ENCODE results near the gene TOX2. TPM values are rescaled to one million over a fixed set of nuclear protein-coding genes. Genes with fewer than 3 reads are reported as not detected.

The TOX2 gene
- total RNA-seq, 1 experiment from 2014 or later: 85.4 TPM

GRCh38 chr20:44068316-44069201 lies 153.9 kb downstream of the TOX2 start:
- ChIA-PET POLR2A (no interaction called here), CTCF (interaction anchor here (0.7 kb wide), 1 partner anchor 319 kb away, joined by 6 read pairs; no protein-coding TSS in a partner anchor)
- H3K27ac ChIP-seq (ENCODE audit: low read length): no peak overlapping the region
- TF ChIP-seq CTCF (IDR thresholded peaks at IDR 0.05) (no peak), REST (IDR thresholded peaks at IDR 0.05; ENCODE audit: insufficient read depth in 1 of 2, low read depth in 2 of 2, low read length in 1 of 2) (no peak), POLR2AphosphoS5 (IDR thresholded peaks at IDR 0.05; ENCODE audit: low read depth, low read length) (no peak), SIN3A (IDR thresholded peaks at IDR 0.05; ENCODE audit: borderline replicate concordance, insufficient read depth, low read depth, low read length) (no peak), TCF7L2 (IDR thresholded peaks at IDR 0.05; ENCODE audit: low read depth, low read length) (no peak)
- no peak overlapping the region for H3K4me3 ChIP-seq (ENCODE audit: low read depth in 2 of 2, low read length in 2 of 2)
- H3K27me3 ChIP-seq (ENCODE audit: control insufficient read depth, insufficient read depth, low read length): no peaks in the 10 kb centered on the region
- DNase-seq (ENCODE audit: low read depth, low spot score) (no peak), ATAC-seq (no peak)
- intact Hi-C loops (cut with micrococcal nuclease; ENCODE audit: unreplicated experiment): no loop called here
- peaks cover 2% of the 10 kb centered on the region for H3K4me1 ChIP-seq (ENCODE audit: control insufficient read depth, insufficient read depth, low read length)
- BruUV-seq (replicated peaks): no TSS peak
- H3K36me3 ChIP-seq (ENCODE audit: control insufficient read depth, insufficient read depth, low read length): no peaks in the 10 kb centered on the region
- no peaks in the 10 kb centered on the region for H3K9me3 ChIP-seq (ENCODE audit: control insufficient read depth, insufficient read depth, low read depth, low read length)
- in situ Hi-C loops (cut with HindIII; ENCODE audit: low pct_unique_long_range_greater_than_20kb, low sequenced_read_pairs): no loop called here

GRCh38 chr20:44069203-44070011 lies 154.8 kb downstream of the TOX2 start:
- Histone ChIP-seq H3K4me3 (ENCODE audit: low read depth in 2 of 2, low read length in 2 of 2) (no peak overlapping the region), H3K27ac (ENCODE audit: low read length) (no peak overlapping the region), H3K27me3 (ENCODE audit: control insufficient read depth, insufficient read depth, low read length) (no peaks in the 10 kb centered on the region), H3K36me3 (ENCODE audit: control insufficient read depth, insufficient read depth, low read length) (no peaks in the 10 kb centered on the region), H3K4me1 (ENCODE audit: control insufficient read depth, insufficient read depth, low read length) (peaks cover 10% of the 10 kb centered on the region), H3K9me3 (ENCODE audit: control insufficient read depth, insufficient read depth, low read depth, low read length) (no peaks in the 10 kb centered on the region)
- no peak for TF ChIP-seq TCF7L2 (IDR thresholded peaks at IDR 0.05; ENCODE audit: low read depth, low read length)
- no peak for TF ChIP-seq CTCF (IDR thresholded peaks at IDR 0.05)
- no peak for TF ChIP-seq REST (IDR thresholded peaks at IDR 0.05; ENCODE audit: insufficient read depth in 1 of 2, low read depth in 2 of 2, low read length in 1 of 2)
- ATAC-seq (no peak), DNase-seq (ENCODE audit: low read depth, low spot score) (no peak)
- intact Hi-C loops (cut with micrococcal nuclease; ENCODE audit: unreplicated experiment): no loop called here
- TSS peak; percentile 92 for BruUV-seq (replicated peaks)
- ChIA-PET CTCF (interaction anchor here (0.6 kb wide), 1 partner anchor 307 kb away, joined by 3 read pairs; no protein-coding TSS in a partner anchor), POLR2A (no interaction called here)
- in situ Hi-C loops (cut with HindIII; ENCODE audit: low pct_unique_long_range_greater_than_20kb, low sequenced_read_pairs): no loop called here

Measured in Panc1 (cell line).